ENCODE results near the gene WDR5. TPM values are rescaled to one million over a fixed set of nuclear protein-coding genes. Genes with fewer than 3 reads are reported as not detected.

WDR5 gene
- total and polyA plus RNA-seq, 5 donors from 2014 or later: 11.4 to 19.3 (median 17.8) TPM

DNA sequence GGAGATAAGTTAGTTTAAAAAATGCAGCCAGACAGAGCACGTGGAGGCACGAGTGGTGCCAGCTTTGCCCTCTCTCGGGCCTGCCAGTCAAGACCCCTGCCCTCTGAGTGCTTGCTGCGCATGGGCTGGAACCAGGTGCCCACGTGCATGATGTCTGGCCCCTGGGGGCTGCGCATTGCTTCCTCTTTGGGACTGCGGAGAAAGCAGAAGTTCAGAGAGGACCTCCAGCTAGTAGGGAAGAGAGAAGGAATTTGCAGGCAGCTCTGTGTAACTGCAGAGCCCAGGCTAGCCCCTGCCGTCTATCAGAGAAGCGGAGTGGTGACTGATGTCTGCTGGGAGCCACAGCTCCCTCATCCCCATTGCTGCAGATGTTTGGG lies 38.2 kb downstream of the WDR5 start:
- Mint-ChIP-seq H3K27me3 (no peaks in the 10 kb centered on the region), H3K4me1 (peaks cover 0 to 2% (median 0%) of the 10 kb centered on the region in 4 donors), H3K4me3 (no peak overlapping the region), H3K36me3 (no peaks in the 10 kb centered on the region), H3K27ac (no peak overlapping the region), H3K9me3 (no peaks in the 10 kb centered on the region)
- ATAC-seq (ENCODE audit: low read depth in 2 of 2): no peak
- no peaks in the 10 kb centered on the region for H3K27me3 ChIP-seq (ENCODE audit: control insufficient read depth, insufficient read depth, low read length)
- H3K27ac ChIP-seq (ENCODE audit: insufficient read depth, low read length, poor library complexity, severe bottlenecking): no peak overlapping the region
- H3K4me1 ChIP-seq (ENCODE audit: control insufficient read depth, insufficient read depth, low read length, poor library complexity, severe bottlenecking): no peaks in the 10 kb centered on the region
- DNase-seq: no peak
- H3K4me3 ChIP-seq (ENCODE audit: low read depth, low read length): no peak overlapping the region
- no peaks in the 10 kb centered on the region for H3K9me3 ChIP-seq (ENCODE audit: control insufficient read depth in 2 of 2, low read length in 2 of 2)
- H3K36me3 ChIP-seq (ENCODE audit: control insufficient read depth, insufficient read depth, low read length): no peaks in the 10 kb centered on the region

DNA sequence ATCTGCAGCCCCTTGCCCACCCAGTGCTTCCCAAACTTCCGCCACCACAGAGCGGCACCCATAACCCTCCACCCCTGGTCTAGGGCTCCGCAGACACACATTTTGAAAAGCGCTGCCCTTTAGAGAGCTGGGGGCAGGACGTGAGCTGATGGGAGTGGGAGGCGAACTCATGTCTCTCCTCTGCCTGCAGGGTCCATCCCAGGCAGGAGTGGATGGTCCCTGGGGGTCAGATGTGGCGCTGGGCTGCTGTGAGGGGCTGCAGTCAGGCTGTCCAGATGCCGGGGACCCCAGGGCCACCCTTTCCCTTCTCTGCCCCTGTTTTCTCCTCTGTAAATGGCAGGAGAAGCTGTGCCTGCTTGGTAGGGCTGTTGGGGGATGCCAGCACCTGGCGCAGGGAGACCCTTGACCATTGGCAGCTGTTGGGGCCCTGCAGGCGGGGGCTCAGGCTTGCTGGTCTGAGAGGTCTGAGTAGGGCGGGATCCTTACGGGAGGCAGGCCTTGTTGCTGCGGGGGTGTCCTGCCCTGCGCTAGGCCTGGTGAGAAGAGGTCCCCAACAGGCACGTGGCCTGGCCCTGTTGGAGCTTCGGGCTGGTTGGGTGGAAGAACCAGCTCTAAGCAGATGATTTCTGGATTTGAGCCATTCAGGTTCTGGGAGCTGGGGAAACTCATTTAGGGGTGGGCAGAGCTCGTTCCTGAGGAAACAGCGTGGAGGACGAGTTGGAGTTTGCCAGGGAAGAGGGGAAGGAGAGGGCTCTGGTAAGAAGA lies 38.8 kb downstream of the WDR5 start:
- peaks cover 0 to 2% (median 0%) of the 10 kb centered on the region in 4 donors for H3K4me1 Mint-ChIP-seq
- no peaks in the 10 kb centered on the region for H3K36me3 Mint-ChIP-seq
- no peaks in the 10 kb centered on the region for H3K27me3 Mint-ChIP-seq
- no peak overlapping the region for H3K27ac Mint-ChIP-seq
- Histone ChIP-seq H3K9me3 (ENCODE audit: control insufficient read depth in 2 of 2, low read length in 2 of 2) (no peaks in the 10 kb centered on the region), H3K36me3 (ENCODE audit: control insufficient read depth, insufficient read depth, low read length) (no peaks in the 10 kb centered on the region), H3K4me3 (ENCODE audit: low read depth, low read length) (no peak overlapping the region), H3K27ac (ENCODE audit: insufficient read depth, low read length, poor library complexity, severe bottlenecking) (no peak overlapping the region), H3K4me1 (ENCODE audit: control insufficient read depth, insufficient read depth, low read length, poor library complexity, severe bottlenecking) (no peaks in the 10 kb centered on the region), H3K27me3 (ENCODE audit: control insufficient read depth, insufficient read depth, low read length) (no peaks in the 10 kb centered on the region)
- DNase-seq (no peak), ATAC-seq (ENCODE audit: low read depth in 2 of 2) (no peak)
- H3K4me3 Mint-ChIP-seq: no peak overlapping the region
- H3K9me3 Mint-ChIP-seq: no peaks in the 10 kb centered on the region

DNA sequence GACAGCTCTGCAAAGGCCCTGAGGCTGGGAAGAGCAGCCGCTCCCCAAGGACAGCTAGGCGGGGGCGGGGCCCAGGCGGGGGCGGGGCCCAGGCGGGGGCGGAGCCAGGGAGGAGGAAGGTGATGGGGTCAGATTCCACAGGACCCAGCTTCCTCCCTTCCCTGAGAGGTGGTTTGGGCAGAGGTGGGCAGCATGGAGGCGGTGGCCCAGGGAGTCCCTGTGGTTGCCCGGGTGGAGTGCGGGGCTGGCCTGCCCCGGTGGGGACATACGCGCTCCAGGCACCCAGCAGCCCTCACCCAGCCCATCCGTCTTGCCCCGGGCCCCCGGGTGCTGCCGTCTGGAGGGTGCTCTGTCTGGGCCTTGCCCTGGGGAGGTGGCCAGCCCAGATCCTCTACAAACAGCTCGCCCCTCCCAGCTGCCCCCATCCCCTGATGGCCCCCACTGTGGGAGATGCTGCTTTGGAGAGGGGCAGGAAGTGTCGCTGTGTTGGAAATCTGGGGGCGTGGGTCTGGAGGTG lies 39.5 kb downstream of the WDR5 start:
- no peak overlapping the region for H3K4me3 ChIP-seq (ENCODE audit: low read depth, low read length)
- no peaks in the 10 kb centered on the region for H3K9me3 ChIP-seq (ENCODE audit: control insufficient read depth in 2 of 2, low read length in 2 of 2)
- no peak overlapping the region for H3K27ac ChIP-seq (ENCODE audit: insufficient read depth, low read length, poor library complexity, severe bottlenecking)
- H3K27me3 ChIP-seq (ENCODE audit: control insufficient read depth, insufficient read depth, low read length): no peaks in the 10 kb centered on the region
- H3K27ac Mint-ChIP-seq: no peak overlapping the region
- H3K4me3 Mint-ChIP-seq: no peak overlapping the region
- H3K27me3 Mint-ChIP-seq: no peaks in the 10 kb centered on the region
- ATAC-seq (ENCODE audit: low read depth in 2 of 2) (no peak), DNase-seq (no peak)
- no peaks in the 10 kb centered on the region for H3K9me3 Mint-ChIP-seq
- H3K4me1 ChIP-seq (ENCODE audit: control insufficient read depth, insufficient read depth, low read length, poor library complexity, severe bottlenecking): no peaks in the 10 kb centered on the region
- H3K4me1 Mint-ChIP-seq: peaks cover 0 to 5% (median 0%) of the 10 kb centered on the region in 4 donors
- no peaks in the 10 kb centered on the region for H3K36me3 Mint-ChIP-seq
- H3K36me3 ChIP-seq (ENCODE audit: control insufficient read depth, insufficient read depth, low read length): no peaks in the 10 kb centered on the region

DNA sequence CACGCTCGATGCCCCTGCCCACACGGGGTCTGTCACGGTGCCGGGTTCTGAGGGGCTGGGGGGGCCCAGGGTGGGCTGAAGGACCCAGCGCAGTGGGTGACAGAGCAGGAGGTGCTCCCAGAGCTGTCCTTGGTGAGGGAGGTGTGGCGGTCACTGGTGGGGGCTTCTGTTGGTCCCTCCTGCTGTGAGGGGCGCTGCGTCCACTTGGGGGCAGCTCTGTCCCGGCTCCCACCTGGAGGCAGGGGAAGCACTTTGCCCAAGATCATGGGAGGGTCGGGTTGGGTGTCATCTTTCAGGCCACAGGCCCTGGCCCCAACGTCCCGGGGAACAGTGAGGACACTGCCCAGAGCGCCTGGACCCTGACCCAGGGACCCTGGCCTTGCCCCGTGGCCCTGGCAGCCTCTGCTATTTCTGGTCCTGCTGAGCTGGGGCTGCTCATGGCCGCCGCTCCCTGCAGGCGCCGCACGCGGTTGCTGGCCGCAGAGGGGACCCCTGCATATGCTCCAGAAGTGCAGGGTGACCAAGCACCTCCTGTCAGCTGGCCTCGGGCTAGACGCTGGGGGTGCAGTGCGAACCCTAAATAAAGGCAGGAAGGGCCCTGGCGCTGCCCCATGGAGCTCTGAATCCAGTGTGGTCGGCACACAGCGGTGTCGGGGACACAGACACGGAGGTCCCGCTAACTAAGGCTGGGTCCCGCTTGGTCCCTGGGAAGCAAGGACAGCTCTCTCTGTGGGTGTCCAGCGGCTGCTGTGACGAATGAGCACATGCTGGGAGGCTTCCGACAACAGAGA lies 40.1 kb downstream of the WDR5 start:
- no peaks in the 10 kb centered on the region for H3K9me3 ChIP-seq (ENCODE audit: control insufficient read depth in 2 of 2, low read length in 2 of 2)
- H3K27me3 ChIP-seq (ENCODE audit: control insufficient read depth, insufficient read depth, low read length): no peaks in the 10 kb centered on the region
- H3K27me3 Mint-ChIP-seq: no peaks in the 10 kb centered on the region
- peaks cover 0 to 5% (median 0%) of the 10 kb centered on the region in 4 donors for H3K4me1 Mint-ChIP-seq
- no peaks in the 10 kb centered on the region for H3K36me3 Mint-ChIP-seq
- no peak overlapping the region for H3K27ac ChIP-seq (ENCODE audit: insufficient read depth, low read length, poor library complexity, severe bottlenecking)
- H3K27ac Mint-ChIP-seq: no peak overlapping the region
- H3K4me1 ChIP-seq (ENCODE audit: control insufficient read depth, insufficient read depth, low read length, poor library complexity, severe bottlenecking): no peaks in the 10 kb centered on the region
- H3K4me3 Mint-ChIP-seq: no peak overlapping the region
- no peaks in the 10 kb centered on the region for H3K36me3 ChIP-seq (ENCODE audit: control insufficient read depth, insufficient read depth, low read length)
- no peak for DNase-seq
- H3K9me3 Mint-ChIP-seq: no peaks in the 10 kb centered on the region
- no peak for ATAC-seq (ENCODE audit: low read depth in 2 of 2)
- no peak overlapping the region for H3K4me3 ChIP-seq (ENCODE audit: low read depth, low read length)

DNA sequence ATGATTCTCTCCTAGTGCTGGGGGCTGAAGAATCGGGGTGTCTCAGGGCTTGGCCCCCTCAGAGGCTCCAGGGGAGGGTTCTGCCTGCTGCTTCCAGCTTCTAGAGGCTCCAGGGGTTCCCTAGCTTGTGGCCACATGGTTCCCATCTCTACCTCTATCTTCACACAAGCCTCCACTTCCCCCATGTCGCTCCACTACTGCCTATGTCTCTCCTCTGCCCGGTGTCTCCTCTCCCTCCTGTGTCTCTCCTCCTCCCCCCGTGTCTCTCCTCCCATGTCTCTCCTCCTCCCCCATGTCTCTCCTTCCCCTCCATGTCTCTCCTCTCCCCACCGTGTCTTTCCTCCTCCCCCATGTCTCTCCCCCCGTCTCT lies 40.7 kb downstream of the WDR5 start:
- H3K27me3 Mint-ChIP-seq: no peaks in the 10 kb centered on the region
- no peak overlapping the region for H3K27ac ChIP-seq (ENCODE audit: insufficient read depth, low read length, poor library complexity, severe bottlenecking)
- no peak for DNase-seq

DNA sequence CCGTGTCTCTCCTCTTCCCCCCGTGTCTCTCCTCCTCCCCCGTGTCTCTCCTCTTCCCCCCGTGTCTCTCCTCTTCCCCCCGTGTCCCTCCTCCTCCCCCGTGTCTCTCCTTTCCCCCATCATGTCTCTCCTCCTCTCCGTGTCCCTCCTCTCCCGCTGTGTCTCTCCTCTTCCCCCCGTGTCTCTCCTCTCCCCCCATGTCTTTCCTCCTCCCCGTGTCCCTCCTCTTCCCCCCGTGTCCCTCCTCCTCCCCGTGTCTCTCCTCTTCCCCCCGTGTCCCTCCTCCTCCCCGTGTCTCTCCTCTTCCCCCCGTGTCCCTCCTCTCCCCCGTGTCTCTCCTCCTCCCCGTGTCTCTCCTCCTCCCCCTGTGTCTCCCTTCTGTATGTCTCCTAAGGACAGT lies 41.3 kb downstream of the WDR5 start:
- no peak for DNase-seq

More for the DNA sequence above, 40.7 kb downstream of the WDR5 start:
- no peaks in the 10 kb centered on the region for H3K27me3 ChIP-seq (ENCODE audit: control insufficient read depth, insufficient read depth, low read length)
- H3K4me3 ChIP-seq (ENCODE audit: low read depth, low read length): no peak overlapping the region
- H3K36me3 ChIP-seq (ENCODE audit: control insufficient read depth, insufficient read depth, low read length): no peaks in the 10 kb centered on the region
- H3K9me3 ChIP-seq (ENCODE audit: control insufficient read depth in 2 of 2, low read length in 2 of 2): no peaks in the 10 kb centered on the region
- Mint-ChIP-seq H3K4me1 (peaks cover 0 to 4% (median 0%) of the 10 kb centered on the region in 4 donors), H3K27ac (no peak overlapping the region), H3K9me3 (no peaks in the 10 kb centered on the region), H3K4me3 (no peak overlapping the region), H3K36me3 (no peaks in the 10 kb centered on the region)
- ATAC-seq (ENCODE audit: low read depth in 2 of 2): no peak
- H3K4me1 ChIP-seq (ENCODE audit: control insufficient read depth, insufficient read depth, low read length, poor library complexity, severe bottlenecking): peaks cover 2% of the 10 kb centered on the region

DNA sequence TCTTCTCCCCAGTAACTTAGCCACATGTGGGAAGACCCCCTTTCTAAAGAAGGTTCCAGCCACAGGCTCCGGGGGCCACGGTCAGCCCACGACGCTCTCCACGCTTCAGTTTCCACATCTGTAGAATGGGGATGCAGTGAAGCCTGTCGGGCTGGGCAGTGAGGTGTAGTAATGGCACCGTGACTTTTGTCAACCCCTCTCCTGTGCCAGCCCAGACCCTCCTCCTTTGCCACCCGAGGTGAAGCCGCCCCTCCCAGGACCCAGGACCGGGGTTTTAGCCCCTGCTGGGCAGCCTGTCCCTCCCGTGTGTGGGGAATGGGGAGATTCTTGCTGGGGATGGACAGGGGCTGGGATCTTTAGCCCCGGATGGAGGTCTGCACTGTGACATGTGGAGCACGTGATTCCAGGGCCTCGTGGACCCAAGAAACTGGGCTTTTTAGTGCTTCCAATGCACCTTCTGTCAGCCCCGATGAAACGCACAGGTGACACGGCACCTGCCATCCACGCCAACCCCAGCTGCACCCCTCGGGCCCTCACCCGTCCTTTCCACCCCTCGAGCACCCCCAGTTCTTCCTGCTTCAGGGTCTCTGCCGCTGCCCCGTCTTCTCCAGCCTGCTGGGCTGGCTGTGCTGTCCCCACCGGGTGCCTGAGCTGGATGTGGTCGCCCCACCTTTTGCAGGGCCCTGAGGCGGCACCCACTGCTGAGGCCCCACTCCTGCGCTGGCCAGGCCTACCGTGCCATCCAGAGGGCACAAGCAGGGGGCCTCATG lies 41.9 kb downstream of the WDR5 start:
- no peak overlapping the region for H3K27ac ChIP-seq (ENCODE audit: insufficient read depth, low read length, poor library complexity, severe bottlenecking)
- peaks cover 0 to 1% (median 0%) of the 10 kb centered on the region in 7 donors for H3K9me3 Mint-ChIP-seq
- no peak overlapping the region for H3K4me3 ChIP-seq (ENCODE audit: low read depth, low read length)
- peaks cover 8% of the 10 kb centered on the region for H3K4me1 ChIP-seq (ENCODE audit: control insufficient read depth, insufficient read depth, low read length, poor library complexity, severe bottlenecking)
- no peak overlapping the region for H3K4me3 Mint-ChIP-seq
- H3K36me3 ChIP-seq (ENCODE audit: control insufficient read depth, insufficient read depth, low read length): no peaks in the 10 kb centered on the region
- no peak overlapping the region for H3K27ac Mint-ChIP-seq
- no peaks in the 10 kb centered on the region for H3K36me3 Mint-ChIP-seq
- H3K4me1 Mint-ChIP-seq: peaks cover 0 to 17% (median 6%) of the 10 kb centered on the region in 4 donors
- no peaks in the 10 kb centered on the region for H3K27me3 ChIP-seq (ENCODE audit: control insufficient read depth, insufficient read depth, low read length)
- no peak for ATAC-seq (ENCODE audit: low read depth in 2 of 2)
- H3K27me3 Mint-ChIP-seq: no peaks in the 10 kb centered on the region
- DNase-seq: no peak
- no peaks in the 10 kb centered on the region for H3K9me3 ChIP-seq (ENCODE audit: control insufficient read depth in 2 of 2, low read length in 2 of 2)

More for the DNA sequence above, 41.3 kb downstream of the WDR5 start:
- Mint-ChIP-seq H3K27ac (no peak overlapping the region), H3K9me3 (no peaks in the 10 kb centered on the region), H3K4me3 (no peak overlapping the region), H3K4me1 (peaks cover 0 to 10% (median under 1%) of the 10 kb centered on the region in 4 donors), H3K27me3 (no peaks in the 10 kb centered on the region), H3K36me3 (no peaks in the 10 kb centered on the region)
- H3K27ac ChIP-seq (ENCODE audit: insufficient read depth, low read length, poor library complexity, severe bottlenecking): no peak overlapping the region
- no peaks in the 10 kb centered on the region for H3K9me3 ChIP-seq (ENCODE audit: control insufficient read depth in 2 of 2, low read length in 2 of 2)
- H3K27me3 ChIP-seq (ENCODE audit: control insufficient read depth, insufficient read depth, low read length): no peaks in the 10 kb centered on the region
- no peak overlapping the region for H3K4me3 ChIP-seq (ENCODE audit: low read depth, low read length)
- ATAC-seq (ENCODE audit: low read depth in 2 of 2): no peak
- peaks cover 8% of the 10 kb centered on the region for H3K4me1 ChIP-seq (ENCODE audit: control insufficient read depth, insufficient read depth, low read length, poor library complexity, severe bottlenecking)
- no peaks in the 10 kb centered on the region for H3K36me3 ChIP-seq (ENCODE audit: control insufficient read depth, insufficient read depth, low read length)
